Colonic mucosa (tissue), 4 donors: ENCODE measurements around the gene RNU1-4. TPM values are rescaled to one million over a fixed set of nuclear protein-coding genes. Genes with fewer than 3 reads are reported as not detected.
"Not testable (repeated sequence)": the region's sequence is repeated elsewhere in the genome, so short reads cannot be mapped to it uniquely, and the experiment has no call there.

Experiments
- DNase-seq: peaks from one replicate; pipeline ENCODE4 v3.0.0-alpha.2; 2020
- H3K27ac ChIP-seq: fragments of 200-600 bp; one replicate; pipeline ENCODE4 v1.8.0; 2021
- H3K27me3 ChIP-seq: fragments of 200-600 bp; one replicate; pipeline ENCODE4 v1.8.0; 2021
- H3K36me3 ChIP-seq: fragments of 200-600 bp; one replicate; pipeline ENCODE4 v1.8.0; 2021
- H3K4me1 ChIP-seq: fragments of 200-600 bp; one replicate; pipeline ENCODE4 v1.8.0; 2021; ENCODE audit warnings: mild to moderate bottlenecking
- H3K4me3 ChIP-seq: fragments of 200-600 bp; one replicate; pipeline ENCODE4 v1.8.0; 2021
- H3K9ac ChIP-seq, 2 donors: one replicate each; pipeline ENCODE4 v1.7.0; 2013; ENCODE audit warnings: control low read depth in 2 of 2, low read depth in 2 of 2, low read length in 2 of 2
- H3K9me3 ChIP-seq: fragments of 200-600 bp; one replicate; pipeline ENCODE4 v1.8.0; 2021
- CTCF ChIP-seq: fragments of 200-600 bp; IDR thresholded peaks from one replicate; pipeline ENCODE4 v1.8.0; 2022; ENCODE audit warnings: antibody characterized with exemption, mild to moderate bottlenecking
- intact Hi-C: fragments of 100-400 bp; cut with DNase I; formaldehyde crosslinking; loops from one replicate; pipeline ENCODE4 v1.14.1; 2022
- total RNA-seq, 2 donors: library from RNA; stranded (reverse); fragmentation: NEBNext Ultra II Directional in 1 of 2; extraction: Animal tissue kit (Norgen Biotek cat#: 25700) in 1 of 2; gene quantifications; one replicate each; pipeline ENCODE4 v1.2.1, GENCODE V29; 2021
- donor health status: healthy.
- donor health status: DM: no; HTN: no; CAD: no.
- donor health status: DM: no; HTN: no; CAD: no.

Gene RNU1-4
- total RNA-seq, 2 donors from 2014 or later = 1,159 to 2,517 TPM

- no peak for DNase-seq
- Histone ChIP-seq H3K4me1 (no peaks in the 10 kb centered on the region), H3K4me3 (no peak overlapping the region), H3K36me3 (no peaks in the 10 kb centered on the region), H3K27ac (no peak overlapping the region), H3K9ac (no peak overlapping the region), H3K27me3 (no peaks in the 10 kb centered on the region), H3K9me3 (no peaks in the 10 kb centered on the region)
- intact Hi-C loops = no loop called here
- TF ChIP-seq CTCF = no peak
These were observed 20.6 kb upstream of the RNU1-4 start for GRCh38 chr1:16719571-16720350.

GRCh38 chr1:16720351-16721223 lies 19.7 kb upstream of the RNU1-4 start:
- Histone ChIP-seq H3K9me3 (no peaks in the 10 kb centered on the region), H3K4me1 (no peaks in the 10 kb centered on the region), H3K9ac (no peak overlapping the region), H3K27me3 (no peaks in the 10 kb centered on the region), H3K36me3 (no peaks in the 10 kb centered on the region), H3K27ac (no peak overlapping the region), H3K4me3 (no peak overlapping the region)
- no peak for DNase-seq
- intact Hi-C loops = no loop called here
- no peak for TF ChIP-seq CTCF

GRCh38 chr1:16721871-16722641 lies 18.3 kb upstream of the RNU1-4 start:
- Histone ChIP-seq H3K9me3 (no peaks in the 10 kb centered on the region), H3K36me3 (no peaks in the 10 kb centered on the region), H3K4me1 (no peaks in the 10 kb centered on the region), H3K4me3 (no peak overlapping the region), H3K27me3 (no peaks in the 10 kb centered on the region), H3K9ac (no peak overlapping the region), H3K27ac (no peak overlapping the region)
- intact Hi-C loops = no loop called here
- no peak for TF ChIP-seq CTCF
- no peak for DNase-seq

- H3K27ac ChIP-seq = no peak overlapping the region
- no peak for TF ChIP-seq CTCF
- DNase-seq = peak; percentile 26
- no peaks in the 10 kb centered on the region for H3K4me1 ChIP-seq
- intact Hi-C loops = no loop called here
- no peaks in the 10 kb centered on the region for H3K36me3 ChIP-seq
- no peaks in the 10 kb centered on the region for H3K27me3 ChIP-seq
- no peak overlapping the region for H3K9ac ChIP-seq
- no peaks in the 10 kb centered on the region for H3K9me3 ChIP-seq
- no peak overlapping the region for H3K4me3 ChIP-seq
These were observed 15.4 kb upstream of the RNU1-4 start for GRCh38 chr1:16724718-16725438.

- H3K4me3 ChIP-seq, H3K27ac ChIP-seq, H3K9me3 ChIP-seq, H3K9ac ChIP-seq, DNase-seq, H3K36me3 ChIP-seq, intact Hi-C loops, H3K27me3 ChIP-seq, H3K4me1 ChIP-seq: not testable (repeated sequence)
These were observed 14.7 kb upstream of the RNU1-4 start for GRCh38 chr1:16725439-16726245.
